ENCODE results near the gene ELMO1.

The ELMO1 gene

GRCh38 chr7:36904802-36905201 lies 543.9 kb downstream of the ELMO1 start:
- DNase-seq (no peak), ATAC-seq (ENCODE audit: insufficient read depth, low read depth) (no peak)
- Histone ChIP-seq H3K4me2 (ENCODE audit: insufficient read depth, low read length) (no peak overlapping the region), H3K36me3 (ENCODE audit: insufficient read depth, low read length) (no peaks in the 10 kb centered on the region), H3K9ac (ENCODE audit: low read depth, low read length) (no peak overlapping the region), H4K20me1 (ENCODE audit: insufficient read depth, low read length) (no peaks in the 10 kb centered on the region), H3K79me2 (ENCODE audit: insufficient read depth, low read length) (no peaks in the 10 kb centered on the region), H3K27me3 (ENCODE audit: insufficient read depth, low read length, poor library complexity) (no peaks in the 10 kb centered on the region), H3K27ac (ENCODE audit: low read length) (no peak overlapping the region), H3K9me3 (ENCODE audit: insufficient read depth, low read length, severe bottlenecking) (no peaks in the 10 kb centered on the region), H3K4me1 (ENCODE audit: insufficient read depth, low read length) (no peaks in the 10 kb centered on the region), H2AFZ (ENCODE audit: low read depth, low read length) (no peak overlapping the region), H3K4me3 (ENCODE audit: low read depth in 1 of 2, low read length in 2 of 2) (no peak overlapping the region)
- no peak for TF ChIP-seq CTCF (IDR thresholded peaks at IDR 0.05; ENCODE audit: borderline replicate concordance, extremely low read depth, low read length, poor library complexity, severe bottlenecking)
- TF ChIP-seq EZH2 (IDR thresholded peaks at IDR 0.05; ENCODE audit: borderline replicate concordance, low read depth, low read length, severe bottlenecking) = no peak

GRCh38 chr7:36904101-36904500 lies 544.6 kb downstream of the ELMO1 start:
- H4K20me1 ChIP-seq (ENCODE audit: insufficient read depth, low read length) = no peaks in the 10 kb centered on the region
- no peaks in the 10 kb centered on the region for H3K79me2 ChIP-seq (ENCODE audit: insufficient read depth, low read length)
- no peak overlapping the region for H3K4me3 ChIP-seq (ENCODE audit: low read depth in 1 of 2, low read length in 2 of 2)
- ATAC-seq (ENCODE audit: insufficient read depth, low read depth) (no peak), DNase-seq (no peak)
- no peak overlapping the region for H3K27ac ChIP-seq (ENCODE audit: low read length)
- TF ChIP-seq EZH2 (IDR thresholded peaks at IDR 0.05; ENCODE audit: borderline replicate concordance, low read depth, low read length, severe bottlenecking) (no peak), CTCF (IDR thresholded peaks at IDR 0.05; ENCODE audit: borderline replicate concordance, extremely low read depth, low read length, poor library complexity, severe bottlenecking) (no peak)
- H3K27me3 ChIP-seq (ENCODE audit: insufficient read depth, low read length, poor library complexity) = no peaks in the 10 kb centered on the region
- H3K36me3 ChIP-seq (ENCODE audit: insufficient read depth, low read length) = no peaks in the 10 kb centered on the region
- H3K9me3 ChIP-seq (ENCODE audit: insufficient read depth, low read length, severe bottlenecking) = no peaks in the 10 kb centered on the region
- H3K4me1 ChIP-seq (ENCODE audit: insufficient read depth, low read length) = no peaks in the 10 kb centered on the region
- H3K4me2 ChIP-seq (ENCODE audit: insufficient read depth, low read length) = no peak overlapping the region
- no peak overlapping the region for H3K9ac ChIP-seq (ENCODE audit: low read depth, low read length)
- H2AFZ ChIP-seq (ENCODE audit: low read depth, low read length) = no peak overlapping the region

GRCh38 chr7:36900988-36901710 lies 547.5 kb downstream of the ELMO1 start:
- no peaks in the 10 kb centered on the region for H4K20me1 ChIP-seq (ENCODE audit: insufficient read depth, low read length)
- DNase-seq = no peak
- no peak overlapping the region for H3K27ac ChIP-seq (ENCODE audit: low read length)
- no peaks in the 10 kb centered on the region for H3K9me3 ChIP-seq (ENCODE audit: insufficient read depth, low read length, severe bottlenecking)
- TF ChIP-seq CTCF (IDR thresholded peaks at IDR 0.05; ENCODE audit: borderline replicate concordance, extremely low read depth, low read length, poor library complexity, severe bottlenecking) (no peak), EZH2 (IDR thresholded peaks at IDR 0.05; ENCODE audit: borderline replicate concordance, low read depth, low read length, severe bottlenecking) (no peak)
- no peak overlapping the region for H3K4me3 ChIP-seq (ENCODE audit: low read depth in 1 of 2, low read length in 2 of 2)
- ATAC-seq (ENCODE audit: insufficient read depth, low read depth) = no peak
- H3K27me3 ChIP-seq (ENCODE audit: insufficient read depth, low read length, poor library complexity) = no peaks in the 10 kb centered on the region
- no peak overlapping the region for H3K4me2 ChIP-seq (ENCODE audit: insufficient read depth, low read length)
- no peak overlapping the region for H3K9ac ChIP-seq (ENCODE audit: low read depth, low read length)
- H3K4me1 ChIP-seq (ENCODE audit: insufficient read depth, low read length) = no peaks in the 10 kb centered on the region
- H3K79me2 ChIP-seq (ENCODE audit: insufficient read depth, low read length) = no peaks in the 10 kb centered on the region
- no peaks in the 10 kb centered on the region for H3K36me3 ChIP-seq (ENCODE audit: insufficient read depth, low read length)
- H2AFZ ChIP-seq (ENCODE audit: low read depth, low read length) = no peak overlapping the region

Measured in DND-41 (cell line).